NOMO-1 (cell line): ENCODE measurements around the gene TPRG1L.
A peak's percentile ranks its signal among the peaks of the same experiment; 100 is the strongest.
"Not testable (repeated sequence)": the region's sequence is repeated elsewhere in the genome, so short reads cannot be mapped to it uniquely, and the experiment has no call there.

Experiments used
- DNase-seq, 2 experiments: peaks; one replicate each; lab custom pipeline; 2025; ENCODE audit not compliant: unreplicated experiment in 2 of 2; lab: John Stamatoyannopoulos, UW

TPRG1L gene

GRCh38 chr1:3624200-3625136, at the start of gene TPRG1L:
TPRG1L (plus strand) TSS chr1:3625015; CDS start chr1:3625073, 58 bp downstream.
- DNase-seq = peak; percentile 93 to 96

- not testable (repeated sequence) for DNase-seq
Observed at GRCh38 chr1:3575515-3575914, 49.3 kb upstream of the TPRG1L start.

GRCh38 chr1:3575993-3576392, 48.8 kb upstream of the TPRG1L start:
- DNase-seq = no peak

- DNase-seq = no peak
Observed at GRCh38 chr1:3577300-3577699, 47.5 kb upstream of the TPRG1L start.

- no peak for DNase-seq
Observed at GRCh38 chr1:3577711-3578432, 46.9 kb upstream of the TPRG1L start.

- no peak for DNase-seq
Observed at GRCh38 chr1:3578433-3578805, 46.4 kb upstream of the TPRG1L start.

- no peak for DNase-seq
Observed at GRCh38 chr1:3578906-3579305, 45.9 kb upstream of the TPRG1L start.

GRCh38 chr1:3579626-3580025, 45.2 kb upstream of the TPRG1L start:
- no peak for DNase-seq

GRCh38 chr1:3580231-3580630, 44.6 kb upstream of the TPRG1L start:
- no peak for DNase-seq

- no peak for DNase-seq
Observed at GRCh38 chr1:3581296-3582036, 43.3 kb upstream of the TPRG1L start.

GRCh38 chr1:3583751-3584150, 41.1 kb upstream of the TPRG1L start:
- not testable (repeated sequence) for DNase-seq

- no peak for DNase-seq
Observed at GRCh38 chr1:3584915-3585314, 39.9 kb upstream of the TPRG1L start.

- DNase-seq = not testable (repeated sequence)
Observed at GRCh38 chr1:3585353-3585868, 39.4 kb upstream of the TPRG1L start.

- DNase-seq = no peak
Observed at GRCh38 chr1:3585940-3586568, 38.8 kb upstream of the TPRG1L start.

- no peak for DNase-seq
Observed at GRCh38 chr1:3586986-3587759, 37.6 kb upstream of the TPRG1L start.

GRCh38 chr1:3588395-3588794, 36.4 kb upstream of the TPRG1L start:
- no peak for DNase-seq

- DNase-seq = no peak
Observed at GRCh38 chr1:3590139-3590763, 34.6 kb upstream of the TPRG1L start.

- DNase-seq = no peak
Observed at GRCh38 chr1:3590951-3591865, 33.6 kb upstream of the TPRG1L start.
